OCI-LY7 (cell line): Measurements from ENCODE around the gene LINS1. TPM values are rescaled to one million over a fixed set of nuclear protein-coding genes. Genes with fewer than 3 reads are reported as not detected.

Experiments used
- BruUV-seq: library from RNA; stranded (reverse); fragments of 400-500 nt; replicated peaks from 2 replicates; lab custom pipeline; 2021; lab: Mats Ljungman, UMichigan
- CTCF ChIA-PET: fragments of 300-600 bp; sonication (Branson Sonifier 250); formaldehyde crosslinking; loops from one replicate; lab custom pipeline; 2022; ENCODE audit warnings: antibody characterized with exemption; ENCODE audit not compliant: unreplicated experiment; lab: Charles Lee
- POLR2A ChIA-PET: fragments of 300-600 bp; sonication (Branson Sonifier 250); formaldehyde crosslinking; loops from one replicate; lab custom pipeline; 2022; ENCODE audit warnings: antibody characterized with exemption; lab: Charles Lee
- DNase-seq: peaks from one replicate; pipeline ENCODE4 v3.0.0-alpha.2; 2015; ENCODE audit warnings: low spot score
- H2AFZ ChIP-seq: fragments of 200-600 bp; sonication (generic), shearing (Covaris generic); 2 replicates; pipeline ENCODE4 v1.6.1; 2014; ENCODE audit warnings: mild to moderate bottlenecking, antibody characterized with exemption, low read length, moderate library complexity
- H3K27ac ChIP-seq: fragments of 200-600 bp; sonication (generic); 2 replicates; pipeline ENCODE4 v1.5.1; 2014; ENCODE audit warnings: mixed run types, low read depth, mild to moderate bottlenecking, moderate library complexity, low read length, inconsistent platforms; ENCODE audit not compliant: poor library complexity, severe bottlenecking
- H3K36me3 ChIP-seq: fragments of 200-600 bp; sonication (generic); 2 replicates; pipeline ENCODE4 v1.6.1; 2014; ENCODE audit warnings: mild to moderate bottlenecking, antibody characterized with exemption, low read length, moderate library complexity, mixed read lengths; ENCODE audit not compliant: insufficient read depth
- H3K4me1 ChIP-seq: fragments of 200-600 bp; sonication (generic); 2 replicates; pipeline ENCODE4 v1.5.1; 2014; ENCODE audit warnings: mild to moderate bottlenecking, low read length; ENCODE audit not compliant: insufficient read depth, poor library complexity, severe bottlenecking
- H3K4me2 ChIP-seq: fragments of 200-600 bp; sonication (generic); 2 replicates; pipeline ENCODE4 v1.6.1; 2014; ENCODE audit warnings: mild to moderate bottlenecking, low read length
- H3K4me3 ChIP-seq: fragments of 200-600 bp; sonication (generic); 2 replicates; pipeline ENCODE4 v1.5.1; 2014; ENCODE audit warnings: mild to moderate bottlenecking, low read depth, low read length; ENCODE audit not compliant: poor library complexity, severe bottlenecking
- H3K79me2 ChIP-seq: fragments of 200-600 bp; sonication (generic); 2 replicates; pipeline ENCODE4 v1.6.1; 2016; ENCODE audit warnings: low read depth, mild to moderate bottlenecking, low read length, moderate library complexity, mixed read lengths; ENCODE audit not compliant: insufficient read depth
- H3K9me2 ChIP-seq: fragments of 200-600 bp; sonication (generic); 2 replicates; pipeline ENCODE4 v1.6.1; 2016; ENCODE audit warnings: mild to moderate bottlenecking, low read length, mixed read lengths; ENCODE audit not compliant: insufficient read depth
- H3K9me3 ChIP-seq: fragments of 200-600 bp; sonication (generic); 2 replicates; pipeline ENCODE4 v1.6.1; 2014; ENCODE audit warnings: mild to moderate bottlenecking, mixed run types, low read length, mixed read lengths
- H4K20me1 ChIP-seq: fragments of 200-600 bp; sonication (generic); 2 replicates; pipeline ENCODE4 v1.6.1; 2014; ENCODE audit warnings: mild to moderate bottlenecking, antibody characterized with exemption, low read length, moderate library complexity, mixed read lengths; ENCODE audit not compliant: insufficient read depth
- CTCF ChIP-seq: fragments of 200-600 bp; sonication (generic); conservative IDR thresholded peaks from 2 replicates; pipeline ENCODE4 v1.5.1; 2014; ENCODE audit warnings: mild to moderate bottlenecking, antibody characterized with exemption, low read length, moderate library complexity, mixed read lengths
- EZH2phosphoT487 ChIP-seq: fragments of 200-600 bp; sonication (generic); IDR thresholded peaks from 2 replicates; pipeline ENCODE4 v1.6.1; 2018; ENCODE audit warnings: low read depth, borderline replicate concordance, mild to moderate bottlenecking, mixed run types, antibody characterized with exemption, low read length, moderate library complexity, mixed read lengths
- intact Hi-C: fragments of 100-400 bp; cut with micrococcal nuclease; formaldehyde crosslinking; loops from one replicate; pipeline ENCODE4 v1.10.0; 2022; ENCODE audit not compliant: unreplicated experiment
- total RNA-seq, 2 experiments: library from RNA; depleted of rRNA in 1 of 2; stranded (reverse); fragments of >200 nt in 1 of 2; shearing (Covaris generic) in 1 of 2; gene quantifications; 2 replicates each; pipeline ENCODE4 v1.2.3, GENCODE V29; 2014 to 2022

Gene LINS1
- total RNA-seq, 2 experiments from 2014 or later = 6.6 to 14.3 TPM

GRCh38 chr15:100521907-100522306 is 80.1 kb downstream of the LINS1 start:
- H3K4me2 ChIP-seq = no peak overlapping the region
- no peak overlapping the region for H3K27ac ChIP-seq
- BruUV-seq = no TSS peak

GRCh38 chr15:100520132-100520921 is 81.7 kb downstream of the LINS1 start:
- H3K27ac ChIP-seq = no peak overlapping the region

More at GRCh38 chr15:100521907-100522306, 80.1 kb downstream of the LINS1 start:
- Histone ChIP-seq H3K36me3 (no peaks in the 10 kb centered on the region), H3K4me1 (no peaks in the 10 kb centered on the region), H2AFZ (no peak overlapping the region), H3K9me2 (no peaks in the 10 kb centered on the region), H3K4me3 (no peak overlapping the region), H3K9me3 (no peaks in the 10 kb centered on the region), H3K79me2 (no peaks in the 10 kb centered on the region), H4K20me1 (no peaks in the 10 kb centered on the region)
- intact Hi-C loops = no loop called here
- POLR2A ChIA-PET = no interaction called here
- CTCF ChIA-PET = no interaction called here
- TF ChIP-seq CTCF = no peak
- no peak for TF ChIP-seq EZH2phosphoT487
- no peak for DNase-seq

More at GRCh38 chr15:100520132-100520921, 81.7 kb downstream of the LINS1 start:
- TF ChIP-seq EZH2phosphoT487 (no peak), CTCF (no peak)
- no peak overlapping the region for H3K4me3 ChIP-seq
- intact Hi-C loops = no loop called here
- H3K9me3 ChIP-seq = no peaks in the 10 kb centered on the region
- POLR2A ChIA-PET = no interaction called here
- H4K20me1 ChIP-seq = no peaks in the 10 kb centered on the region
- H3K9me2 ChIP-seq = no peaks in the 10 kb centered on the region
- BruUV-seq = no TSS peak
- H3K79me2 ChIP-seq = no peaks in the 10 kb centered on the region
- DNase-seq = no peak
- no peaks in the 10 kb centered on the region for H3K36me3 ChIP-seq
- H3K4me1 ChIP-seq = no peaks in the 10 kb centered on the region
- no peak overlapping the region for H3K4me2 ChIP-seq
- CTCF ChIA-PET = no interaction called here
- H2AFZ ChIP-seq = no peak overlapping the region
